Heart right ventricle (tissue), 16 donors: ENCODE results near the gene PIGC. TPM values are rescaled to one million over a fixed set of nuclear protein-coding genes. Genes with fewer than 3 reads are reported as not detected.

Experiments used
- ATAC-seq, 8 donors: fragments of 200-7000 bp; cut with Tn5 transposase; one replicate each; pipeline ENCODE4 v1.9.1; 2020; ENCODE audit warnings: mild to moderate bottlenecking in 8 of 8, moderate library complexity in 8 of 8, moderate number of reproducible peaks in 1 of 8
- DNase-seq, 2 donors: peaks; one replicate each; pipeline ENCODE4 v3.0.0-alpha.2; 2020
- H3K27ac ChIP-seq, 10 donors: fragments of 200-600 bp; sonication (generic) in 2 of 10; one replicate each; pipeline versions ENCODE4 v1.5.0 to v1.8.0; 2020 to 2022; ENCODE audit warnings: mild to moderate bottlenecking in 3 of 10
- H3K27me3 ChIP-seq, 7 donors: fragments of 200-600 bp; one replicate each; pipeline ENCODE4 v1.8.0; 2021 to 2022; ENCODE audit warnings: mild to moderate bottlenecking in 2 of 7
- H3K36me3 ChIP-seq, 9 donors: fragments of 200-600 bp; sonication (generic) in 1 of 9; one replicate each; pipeline versions ENCODE4 v1.5.0 to v1.8.0; 2020 to 2022; ENCODE audit warnings: mild to moderate bottlenecking in 2 of 9
- H3K4me1 ChIP-seq, 9 donors: fragments of 200-600 bp; sonication (generic) in 1 of 9; one replicate each; pipeline versions ENCODE4 v1.5.0 to v1.8.0; 2020 to 2022; ENCODE audit warnings: mild to moderate bottlenecking in 4 of 9
- H3K4me3 ChIP-seq, 10 donors: fragments of 200-600 bp; sonication (generic) in 2 of 10; one replicate each; pipeline versions ENCODE4 v1.5.0 to v1.8.0; 2020 to 2022; ENCODE audit warnings: mild to moderate bottlenecking in 7 of 10, moderate library complexity in 2 of 10
- H3K9me3 ChIP-seq, 11 donors: fragments of 200-600 bp in 10 of 11; sonication (generic) in 2 of 11; one replicate each; pipeline versions ENCODE4 v1.5.0 to v1.8.0; 2013 to 2022; ENCODE audit warnings: mild to moderate bottlenecking in 2 of 11, control low read depth in 1 of 11, moderate library complexity in 1 of 11
- CTCF ChIP-seq, 9 donors: fragments of 200-600 bp; sonication (generic) in 2 of 9; IDR thresholded peaks; one replicate each; pipeline versions ENCODE4 v1.5.0 to v1.8.0; 2021 to 2022; ENCODE audit warnings: antibody characterized with exemption in 9 of 9, mild to moderate bottlenecking in 5 of 9, moderate library complexity in 1 of 9
- WGBS, 2 donors: extraction: QIAGEN DNeasy Blood & Tissue Kit; methylation state at CpG; one replicate each; pipeline ENCODE4 v1.1.7; 2013; ENCODE audit warnings: inconsistent platforms in 1 of 2; 5-methylcytosine and 5-hydroxymethylcytosine counted together
- intact Hi-C, 10 donors: fragments of 100-400 bp; cut with DNase I; formaldehyde crosslinking; loops; one replicate each; pipeline versions ENCODE4 v1.11.1 to v1.14.2; 2022
- polyA plus RNA-seq, 2 donors: library from polyadenylated mRNA; stranded (reverse); fragments of 200-250 nt; gene quantifications; one replicate each; pipeline ENCODE4 v1.2.3, GENCODE V29; 2013
- total RNA-seq, 10 donors: library from RNA; stranded (reverse); fragmentation: NEBNext Ultra II Directional in 3 of 10; extraction: Animal tissue kit (Norgen Biotek cat#: 25700) in 3 of 10; gene quantifications; one replicate each; pipeline versions ENCODE4 v1.2.1 to v1.2.4, GENCODE V29; 2021 to 2023
- donor health status: Arrhythmogenic right ventricular cardiomyopathy.
- donor health status: ischemic (EF 13 %, LVEDD 7.1; RV severe dilation, severe dysfunction).
- donor health status: healthy with polysubstance abuse.
- donor health status: DM: no; HTN: yes; CAD: no.
- donor health status: DM: no; HTN: no; CAD: no.
- donor health status: ischemic (EF 25% LVEDD 6.9; RV normal size, moderate dysfunction).
- donor health status: ischemic (EF 25% LVEDD 5.7; RV mildly dilated, moderate dysfunction).
- donor health status: healthy.
- donor health status: DM: yes; HTN: yes; CAD: no.
- donor health status: Ischemic cardiomyopathy.
- donor health status: ischemic (EF 35%, LVEDD 5.7; RV mildly dilated, moderate dysfunction).
- donor health status: nonischemic (EF 11% LVEDD 7.7; RV severe dilation, severe dysfunction).
- donor health status: DM: yes; HTN: yes; CAD: no.
- donor health status: PGD.
- donor health status: ischemic (EF 29% LVEDD 5.4; RV normal size, mild dysfunction).
- donor health status: nonischemic (EF 23%, LVEDD 6.1; RV moderate dilation, normal function).

The PIGC gene
- total and polyA plus RNA-seq, 12 donors: 9.3 to 21.2 (median 13.9) TPM

- no peak for ATAC-seq
- intact Hi-C loops: no loop called here
- H3K27me3 ChIP-seq: no peaks in the 10 kb centered on the region
- TF ChIP-seq CTCF (IDR thresholded peaks at IDR 0.05): no peak
- peaks cover 0 to 6% (median 0%) of the 10 kb centered on the region in 9 donors for H3K4me1 ChIP-seq
- 57 to 63% methylated on average over 1 of the region's 1 CpG for WGBS, 2 donors
- no peak overlapping the region for H3K4me3 ChIP-seq
- H3K36me3 ChIP-seq: no peaks in the 10 kb centered on the region
- no peak overlapping the region for H3K27ac ChIP-seq
- no peaks in the 10 kb centered on the region for H3K9me3 ChIP-seq
- no peak for DNase-seq
Measured at GRCh38 chr1:172460887-172461315, 17.0 kb upstream of the PIGC start.

- Histone ChIP-seq H3K4me3 (no peak overlapping the region), H3K36me3 (no peaks in the 10 kb centered on the region), H3K4me1 (peaks cover 0 to under 1% (median 0%) of the 10 kb centered on the region in 9 donors), H3K9me3 (no peaks in the 10 kb centered on the region), H3K27me3 (no peaks in the 10 kb centered on the region), H3K27ac (no peak overlapping the region)
- DNase-seq (no peak), ATAC-seq (no peak)
- TF ChIP-seq CTCF (IDR thresholded peaks at IDR 0.05): no peak
- 93 to 97% methylated on average over 1 of the region's 1 CpG for WGBS, 2 donors
- intact Hi-C loops: no loop called here
Measured at GRCh38 chr1:172460177-172460576, 16.3 kb upstream of the PIGC start.

- WGBS, 2 donors: 91 to 97% methylated on average over 1 of the region's 1 CpG
- intact Hi-C loops: loop anchor here in 3 of 10 donors (10.0 kb wide), 4 partner anchors 67 to 267 kb away; no protein-coding TSS in a partner anchor
- Histone ChIP-seq H3K4me3 (no peak overlapping the region), H3K36me3 (no peaks in the 10 kb centered on the region), H3K9me3 (no peaks in the 10 kb centered on the region), H3K4me1 (peaks cover 0 to 10% (median 0%) of the 10 kb centered on the region in 9 donors), H3K27me3 (no peaks in the 10 kb centered on the region), H3K27ac (no peak overlapping the region)
- TF ChIP-seq CTCF (IDR thresholded peaks at IDR 0.05): no peak
- DNase-seq (no peak), ATAC-seq (no peak)
Measured at GRCh38 chr1:172457479-172458130, 13.7 kb upstream of the PIGC start.

GRCh38 chr1:172456344-172456769 lies 12.5 kb upstream of the PIGC start:
- TF ChIP-seq CTCF (IDR thresholded peaks at IDR 0.05): no peak

More at GRCh38 chr1:172456344-172456769, 12.5 kb upstream of the PIGC start:
- 79 to 83% methylated on average over 5 of the region's 5 CpGs for WGBS, 2 donors
- H3K4me3 ChIP-seq: no peak overlapping the region
- intact Hi-C loops: loop anchor here in 3 of 10 donors (10.0 kb wide), 4 partner anchors 68 to 268 kb away; no protein-coding TSS in a partner anchor
- H3K27ac ChIP-seq: no peak overlapping the region
- H3K36me3 ChIP-seq: no peaks in the 10 kb centered on the region
- peaks cover 0 to 17% (median 0%) of the 10 kb centered on the region in 9 donors for H3K4me1 ChIP-seq
- ATAC-seq: no peak
- H3K9me3 ChIP-seq: no peaks in the 10 kb centered on the region
- DNase-seq: no peak
- no peaks in the 10 kb centered on the region for H3K27me3 ChIP-seq
